EH (cell line): ENCODE data around the gene CRISP3.
"Not testable (repeated sequence)": the region's sequence is repeated elsewhere in the genome, so short reads cannot be mapped to it uniquely, and the experiment has no call there.

ENCODE experiments used
- DNase-seq: peaks from one replicate; pipeline ENCODE4 v3.0.0-alpha.2; 2015; ENCODE audit warnings: low read depth

Gene CRISP3, protein sequence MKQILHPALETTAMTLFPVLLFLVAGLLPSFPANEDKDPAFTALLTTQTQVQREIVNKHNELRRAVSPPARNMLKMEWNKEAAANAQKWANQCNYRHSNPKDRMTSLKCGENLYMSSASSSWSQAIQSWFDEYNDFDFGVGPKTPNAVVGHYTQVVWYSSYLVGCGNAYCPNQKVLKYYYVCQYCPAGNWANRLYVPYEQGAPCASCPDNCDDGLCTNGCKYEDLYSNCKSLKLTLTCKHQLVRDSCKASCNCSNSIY

DNA sequence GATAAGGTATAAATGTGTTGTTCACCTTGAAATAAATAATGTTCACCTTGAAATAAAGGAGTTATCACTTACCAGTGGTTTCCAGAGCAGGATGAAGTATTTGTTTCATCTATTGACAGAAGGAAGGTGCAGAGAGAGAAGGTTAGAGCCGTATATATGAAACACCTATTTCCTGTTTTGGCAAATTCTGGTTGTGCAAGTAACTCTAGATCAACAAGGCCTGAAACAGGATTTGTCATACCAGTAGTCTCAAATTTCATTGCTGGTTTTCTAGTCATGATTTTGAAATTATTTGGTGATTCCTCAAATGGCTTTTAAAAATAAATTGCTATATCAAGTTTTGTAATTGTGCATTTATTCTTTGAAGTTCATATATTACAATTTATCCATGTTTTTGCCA is at the start of gene CRISP3:
TSS of gene CRISP3 (minus strand) at position 130 of the 400 bp plus-strand sequence. CDS start at position 109, 21 bp downstream.
- DNase-seq, result no peak

DNA sequence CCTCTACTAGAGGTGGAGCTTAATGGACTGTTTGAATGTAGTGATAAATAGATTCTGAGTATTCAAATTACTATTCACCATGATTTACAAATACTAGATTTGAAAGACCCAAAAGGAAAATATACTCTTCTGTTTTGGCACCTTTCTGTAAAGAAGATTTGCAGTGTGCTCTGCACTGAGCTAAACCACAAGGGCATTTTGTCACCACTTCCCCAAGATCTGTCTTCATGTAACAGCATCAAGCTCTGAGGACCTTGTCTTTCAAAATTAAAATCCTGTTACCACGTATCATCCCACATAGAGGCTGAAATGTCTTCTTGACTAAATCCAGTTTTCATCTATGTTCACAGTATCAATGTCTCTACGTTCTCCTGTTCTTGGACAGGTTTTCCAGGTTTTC is 46.2 kb upstream of the CRISP3 start:
- DNase-seq, result no peak

DNA sequence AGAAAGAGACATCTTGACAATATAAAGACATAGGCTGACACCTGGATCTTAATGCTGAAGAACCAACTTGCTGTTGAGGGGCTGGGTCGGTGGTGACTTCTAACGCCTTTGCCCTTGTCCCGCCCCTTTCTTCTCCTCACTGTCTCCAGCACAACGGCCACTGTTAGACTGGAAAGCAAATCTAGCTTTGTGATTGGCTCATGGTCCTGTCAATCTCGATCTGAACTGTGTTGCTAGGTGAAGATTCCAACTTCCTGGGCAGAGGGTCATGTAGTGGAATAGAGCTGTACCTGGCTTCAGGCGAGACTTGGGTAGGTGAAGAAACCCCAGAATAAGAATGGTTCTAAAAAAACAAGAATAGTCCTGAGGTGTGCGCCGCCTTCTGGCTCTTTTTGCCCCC is 43.0 kb upstream of the CRISP3 start, which contains the start of gene PGK2:
TSS of gene PGK2 (minus strand) at position 110 of the 400 bp plus-strand sequence. CDS start at position 12, 98 bp downstream.
- no peak for DNase-seq

GRCh38 chr6:49784272-49784671 is 40.1 kb upstream of the CRISP3 start:
- no peak for DNase-seq

- DNase-seq, result no peak
These were observed 38.5 kb upstream of the CRISP3 start for GRCh38 chr6:49782725-49783124.

DNA sequence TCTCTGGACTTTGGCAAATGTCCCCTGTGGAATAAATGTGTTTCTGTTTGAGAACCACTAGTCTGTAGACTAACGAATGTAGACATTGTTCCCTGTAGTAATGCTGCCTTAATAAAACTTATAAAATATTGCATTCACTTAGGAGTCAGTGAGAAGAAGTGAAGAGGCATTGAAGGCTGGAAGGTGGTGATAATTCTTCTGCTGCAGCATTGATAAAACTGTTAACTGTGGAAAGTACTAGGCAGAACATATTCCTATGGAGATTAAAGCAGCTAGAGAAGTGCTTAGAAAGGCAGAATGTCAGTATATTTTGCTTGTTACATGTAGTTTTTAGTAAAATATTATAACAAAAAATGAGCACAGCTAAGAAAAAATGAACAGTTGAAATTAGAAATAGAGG is 38.1 kb upstream of the CRISP3 start:
- no peak for DNase-seq

DNA sequence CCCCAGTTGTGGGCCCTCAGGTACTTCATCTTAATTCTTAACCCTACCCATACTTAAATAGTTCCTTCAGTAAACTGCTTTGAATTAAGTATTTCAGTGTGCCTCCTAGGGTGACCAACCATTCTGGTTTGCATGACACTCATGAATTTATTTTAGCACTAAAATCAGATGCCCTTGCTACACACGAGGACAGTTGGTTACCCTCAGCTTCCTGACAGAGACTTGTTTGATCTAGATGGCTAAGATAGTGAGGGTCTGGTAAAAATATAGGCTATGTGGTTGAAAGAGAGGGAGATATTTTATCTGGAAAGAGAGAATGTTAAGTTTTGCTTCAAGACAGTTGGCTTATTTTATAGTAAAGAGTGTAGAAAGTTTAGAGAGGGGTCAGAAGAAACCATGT is 32.3 kb upstream of the CRISP3 start:
- no peak for DNase-seq

DNA sequence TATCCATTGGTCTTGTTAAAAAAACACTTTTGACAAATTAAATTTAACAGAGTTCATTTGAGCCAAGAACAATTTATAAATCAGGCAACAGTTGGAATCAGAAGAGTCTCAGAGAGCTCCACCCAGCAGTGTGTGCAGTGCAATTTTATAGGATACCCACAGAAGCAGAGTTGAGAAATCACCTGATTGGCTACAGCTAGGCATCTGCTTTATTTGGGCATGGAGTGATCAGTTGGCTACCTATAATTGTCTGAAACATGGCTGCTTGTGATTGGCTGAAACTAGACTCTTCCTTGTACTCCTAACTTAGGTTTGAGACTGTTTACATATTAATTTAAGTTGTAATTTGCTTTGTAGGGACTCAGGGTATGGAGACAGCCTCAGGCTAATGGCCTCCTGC is 30.9 kb upstream of the CRISP3 start:
- DNase-seq, result no peak

DNA sequence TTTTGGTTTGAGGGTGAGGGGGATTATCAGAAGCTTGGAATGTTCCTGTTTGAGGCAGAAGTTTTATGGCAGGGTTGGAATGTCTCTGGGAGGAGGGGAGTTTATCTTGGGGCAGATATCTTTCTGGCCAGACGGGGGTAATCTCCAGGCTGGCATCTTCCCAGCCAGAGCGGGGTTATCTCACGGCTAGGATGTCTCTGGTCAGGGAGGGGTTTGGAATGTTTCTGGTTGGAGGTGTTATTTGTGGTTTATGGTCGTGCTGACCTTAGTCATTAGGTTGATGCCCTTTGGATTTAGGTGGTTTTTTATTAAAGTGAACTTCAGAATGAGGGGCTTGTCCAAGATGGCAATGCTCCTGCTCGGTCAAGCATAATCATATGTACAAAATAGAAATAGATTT is 28.1 kb upstream of the CRISP3 start:
- DNase-seq, result no peak

DNA sequence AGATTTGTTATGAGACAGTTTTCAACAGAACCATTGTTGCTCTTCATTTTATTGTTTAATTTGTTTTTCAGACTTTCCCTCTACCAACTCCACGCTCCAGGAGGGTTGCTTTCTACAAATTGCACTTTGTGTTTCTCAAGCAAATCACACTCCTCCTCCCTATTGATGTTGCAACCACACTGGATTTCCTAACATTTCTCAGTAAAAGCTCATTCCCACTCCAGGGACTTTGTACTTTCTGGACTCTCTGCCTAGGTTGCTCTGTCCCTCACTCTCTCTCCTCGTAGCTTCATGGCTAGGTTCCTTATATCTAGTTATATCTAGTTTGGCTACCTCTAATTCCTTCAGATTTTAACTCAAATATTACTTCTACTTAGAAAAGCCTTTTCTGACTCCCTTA is 22.6 kb upstream of the CRISP3 start:
- DNase-seq, result no peak

DNA sequence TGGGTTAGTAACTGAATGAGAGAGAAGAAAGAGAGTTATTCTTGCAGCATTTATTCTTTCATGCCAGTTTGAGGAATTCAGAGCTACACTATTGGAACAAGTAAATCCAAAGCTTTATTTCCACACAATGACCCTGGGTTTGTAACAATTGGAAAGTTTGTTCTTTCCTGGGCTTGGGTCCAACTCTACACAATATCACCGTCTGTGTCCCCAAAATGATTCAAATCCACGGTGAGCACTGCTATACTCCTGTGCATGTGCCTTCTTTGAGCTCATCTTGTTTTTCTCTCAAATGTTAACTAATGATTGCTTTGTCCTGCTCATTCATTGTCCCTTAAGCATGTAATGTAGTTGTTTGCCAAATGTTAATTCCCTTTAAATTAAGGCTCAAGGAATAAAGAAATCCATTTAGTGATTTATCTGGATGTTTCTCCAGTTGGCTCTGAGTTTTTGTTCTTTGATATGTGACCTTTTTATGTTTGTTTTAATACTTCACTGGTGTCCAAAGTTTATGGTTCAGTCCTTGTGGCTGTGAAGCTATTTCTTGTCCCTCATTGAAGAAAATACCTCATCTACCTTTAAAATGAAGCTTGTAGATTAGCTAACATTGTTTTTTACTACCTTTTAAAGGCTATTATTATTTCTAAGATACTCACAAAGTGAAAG is 20.5 kb upstream of the CRISP3 start:
- DNase-seq, result no peak

DNA sequence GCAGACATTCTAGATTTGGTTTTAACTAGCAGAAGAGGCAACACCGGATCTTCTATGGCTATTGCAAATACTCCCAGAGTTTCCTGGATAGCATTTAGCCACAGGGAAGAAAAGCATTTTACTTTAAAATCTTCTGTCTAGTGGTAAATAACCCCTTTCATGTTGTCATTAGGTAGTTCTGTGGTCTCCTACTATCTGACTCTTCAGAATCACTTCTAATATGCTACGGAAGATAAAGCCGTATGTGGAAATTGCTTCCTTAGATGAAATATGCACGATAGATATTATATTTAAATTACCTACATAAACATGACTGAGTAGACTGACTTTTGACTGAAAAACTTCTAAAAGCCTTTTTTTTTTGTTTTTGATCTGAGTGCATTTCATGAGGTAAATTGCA is 759 bp downstream of the CRISP3 start:
- no peak for DNase-seq

DNA sequence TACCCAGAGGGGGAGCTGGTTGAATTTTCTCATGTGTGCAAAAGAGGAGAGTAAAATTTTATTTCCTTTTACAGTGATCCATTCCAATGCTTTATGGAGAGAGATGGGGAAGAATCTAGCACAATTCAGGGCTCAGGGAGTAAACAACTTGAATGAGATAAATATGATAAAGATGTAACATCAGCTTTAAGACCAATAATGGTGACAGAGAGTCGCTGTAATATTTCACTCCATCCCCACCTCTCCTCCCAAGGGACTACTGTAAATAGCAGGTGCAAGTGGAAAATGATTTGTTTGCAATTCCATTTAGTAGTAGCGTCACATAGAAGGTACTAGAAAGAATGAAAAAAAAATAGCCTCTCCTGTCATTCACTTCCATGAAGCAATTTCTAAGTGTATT is 4.8 kb downstream of the CRISP3 start:
- DNase-seq, result no peak

DNA sequence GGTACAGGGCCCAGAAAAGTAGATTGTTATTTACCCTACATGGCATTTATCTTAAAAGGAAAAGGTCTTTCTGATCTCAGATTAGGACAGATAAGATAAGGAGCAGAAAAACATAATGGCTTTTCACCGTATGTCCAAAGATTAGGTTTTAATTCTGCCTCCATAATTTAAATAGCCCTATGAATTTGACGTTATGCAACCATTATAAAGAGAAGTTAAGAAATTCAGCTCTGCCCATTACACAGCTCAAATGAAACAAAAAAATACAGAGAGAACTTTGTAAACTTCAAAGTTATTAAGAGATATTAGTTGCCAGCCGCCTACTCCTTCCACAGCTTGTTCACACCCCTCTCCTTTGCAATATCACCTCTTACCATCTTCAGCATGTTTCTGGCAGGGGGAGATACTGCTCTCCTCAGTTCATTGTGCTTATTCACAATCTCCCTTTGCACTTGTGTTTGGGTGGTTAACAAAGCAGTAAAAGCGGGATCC is 8.1 kb downstream of the CRISP3 start:
- no peak for DNase-seq

DNA sequence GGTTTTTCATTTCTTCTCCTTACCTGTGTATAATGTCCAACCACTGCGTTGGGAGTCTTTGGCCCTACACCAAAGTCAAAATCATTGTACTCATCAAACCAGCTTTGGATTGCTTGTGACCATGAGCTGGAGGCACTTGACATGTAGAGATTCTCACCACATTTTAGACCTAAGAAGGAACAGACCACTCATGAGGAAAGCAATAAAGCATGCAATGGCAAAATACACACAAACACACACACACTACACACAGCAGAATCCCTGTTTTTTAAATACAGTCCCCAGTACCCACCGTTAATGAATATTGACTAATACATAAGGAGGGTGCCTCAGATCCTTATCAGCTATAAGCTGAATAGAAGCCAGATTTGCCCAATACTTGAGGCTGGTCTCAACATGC is 10.5 kb downstream of the CRISP3 start:
- DNase-seq, result no peak

DNA sequence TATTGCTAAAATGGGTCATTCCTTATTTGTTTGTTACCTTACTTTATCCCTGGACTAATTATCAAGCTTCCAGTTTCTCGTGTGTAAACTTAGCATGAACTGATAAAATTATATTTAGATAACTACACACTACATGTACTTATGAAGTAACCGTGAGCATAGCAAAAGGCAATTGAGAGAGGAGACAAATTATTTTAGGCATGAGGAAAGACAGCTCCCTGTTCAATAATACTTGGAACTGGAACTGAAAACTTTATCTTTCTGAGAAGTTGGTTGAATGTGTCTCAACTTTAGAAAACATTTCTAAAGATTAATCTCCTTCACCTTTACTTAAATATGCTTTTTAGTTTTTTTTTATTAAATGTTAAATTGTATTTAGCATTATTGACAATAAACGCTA is 11.4 kb downstream of the CRISP3 start:
- DNase-seq, result no peak

DNA sequence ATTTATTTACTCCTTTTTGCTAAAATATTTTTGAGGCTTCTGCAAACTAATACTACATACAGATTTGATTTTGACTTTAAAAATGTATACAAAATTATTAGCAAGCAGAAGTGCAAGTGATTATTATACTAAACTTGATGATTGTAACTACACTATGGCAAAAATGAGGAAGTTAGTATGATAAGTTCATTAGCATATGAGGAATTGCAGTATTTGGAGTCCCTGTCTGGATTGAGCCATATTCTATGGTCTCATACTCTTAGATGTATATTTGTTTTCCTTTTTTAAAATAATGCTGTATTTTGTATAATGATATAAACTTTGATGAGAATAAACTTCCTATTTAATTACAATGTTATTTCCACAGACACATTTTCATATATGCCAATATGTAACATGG is 13.9 kb downstream of the CRISP3 start:
- DNase-seq, result no peak

GRCh38 chr6:49723917-49724316 is 20.3 kb downstream of the CRISP3 start:
- not testable (repeated sequence) for DNase-seq

DNA sequence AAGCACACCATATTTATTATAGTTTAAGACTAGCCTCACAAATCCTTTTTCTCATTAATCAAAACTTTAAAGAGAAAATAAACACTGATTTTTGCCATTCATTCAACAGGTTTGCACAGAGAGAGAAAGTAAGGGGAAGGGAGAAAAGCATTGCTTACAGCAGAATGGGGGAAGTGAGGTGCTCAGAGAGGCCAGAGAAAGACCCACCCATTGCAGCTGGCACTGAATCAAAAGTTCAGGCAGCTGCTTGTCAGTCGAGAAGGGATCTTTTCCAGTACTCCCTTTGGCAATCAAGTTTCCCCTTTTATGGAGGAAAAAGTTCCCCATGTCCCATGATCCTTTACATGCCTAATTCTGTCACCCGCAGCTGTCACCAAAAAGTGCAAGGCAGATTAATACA is 22.9 kb downstream of the CRISP3 start:
- no peak for DNase-seq

DNA sequence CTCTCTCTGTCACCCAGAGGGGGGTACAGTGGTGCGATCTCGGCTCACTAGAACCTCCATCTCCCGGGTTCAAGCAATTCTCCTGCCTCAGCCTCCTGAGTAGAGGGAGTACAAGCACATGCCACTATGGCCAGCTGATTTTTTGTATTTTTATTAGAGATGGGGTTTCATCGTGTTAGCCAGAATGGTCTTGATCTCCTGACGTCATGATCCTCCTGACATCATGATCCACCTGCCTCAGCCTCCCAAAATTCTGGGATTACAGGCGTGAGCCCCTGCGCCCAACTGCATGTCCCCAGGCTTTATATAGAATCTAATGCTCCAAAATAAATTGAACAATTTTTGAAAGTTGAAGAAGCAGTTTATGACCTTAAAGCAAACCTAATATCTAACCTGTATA is 23.8 kb downstream of the CRISP3 start:
- DNase-seq, result no peak

DNA sequence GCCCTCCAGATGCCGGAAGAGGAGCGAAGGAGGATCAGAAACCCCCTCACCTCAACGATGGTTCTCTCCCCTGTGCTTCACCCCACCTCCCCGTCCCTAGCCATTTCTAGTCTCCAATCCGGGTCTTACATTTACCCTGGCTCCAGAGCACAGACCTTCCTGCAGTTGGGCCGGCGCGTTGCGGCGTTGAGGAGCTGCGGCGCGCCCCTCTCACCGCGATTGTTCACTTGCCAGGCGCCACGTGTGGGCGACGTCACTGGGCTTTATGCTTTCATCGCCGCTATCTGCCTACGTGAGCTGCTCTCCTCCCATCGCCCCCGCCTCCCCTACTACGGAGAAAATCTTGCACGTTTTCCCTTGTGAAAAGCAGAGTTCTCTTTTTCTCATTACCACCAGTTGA is 30.8 kb downstream of the CRISP3 start, which contains the start of gene CRISP2:
TSS of gene CRISP2 (minus strand) at position 198 of the 400 bp plus-strand sequence. CDS start 4,347 bp downstream, outside the sequence.
- no peak for DNase-seq

DNA sequence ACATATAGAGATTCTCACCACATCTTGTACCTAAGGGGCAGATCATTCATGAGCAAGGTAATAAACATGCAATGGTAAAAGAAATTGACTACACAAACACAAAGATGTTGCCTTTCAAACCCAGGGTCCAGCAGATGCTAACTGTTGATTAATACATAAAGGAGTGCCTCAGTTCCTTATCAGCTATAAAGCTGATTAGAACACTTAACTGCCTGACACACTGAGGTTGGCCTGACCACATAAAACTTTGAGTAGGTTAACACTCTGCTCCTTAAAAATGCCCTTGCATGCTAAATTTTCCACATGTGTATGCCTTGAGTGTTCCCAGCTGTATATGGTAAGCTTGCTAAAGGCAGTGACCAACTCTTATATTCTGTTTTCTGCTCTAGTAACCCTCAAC is 45.7 kb downstream of the CRISP3 start:
- no peak for DNase-seq

- no peak for DNase-seq
These were observed 50.7 kb downstream of the CRISP3 start for GRCh38 chr6:49693512-49693911.

DNA sequence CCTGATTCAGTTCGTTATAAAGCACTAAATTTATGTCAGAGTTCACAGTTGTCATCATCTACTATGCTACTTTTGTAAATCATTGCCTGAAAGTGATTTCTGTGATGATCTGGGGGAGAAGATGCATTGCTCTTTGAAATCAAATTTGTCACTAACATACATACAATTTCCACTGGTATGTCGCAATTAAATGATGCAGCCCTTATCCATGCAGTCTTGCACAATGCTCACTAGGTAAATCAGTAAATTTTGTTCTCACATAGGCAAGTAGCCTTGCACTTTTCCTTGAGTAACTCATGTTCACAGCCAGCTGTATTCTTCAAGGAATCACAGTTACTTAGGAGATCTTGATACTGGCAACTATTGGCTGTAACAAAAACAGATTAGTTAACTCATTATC is 51.7 kb downstream of the CRISP3 start:
- DNase-seq, result no peak
